PC-9 (cell line): ENCODE data around the gene CDK5RAP1. TPM values are rescaled to one million over a fixed set of nuclear protein-coding genes. Genes with fewer than 3 reads are reported as not detected.
"Not testable (repeated sequence)": the region's sequence is repeated elsewhere in the genome, so short reads cannot be mapped to it uniquely, and the experiment has no call there.

Experiments used
- BruUV-seq: library from RNA; stranded (reverse); fragments of 400-500 nt; replicated peaks from 2 replicates; lab custom pipeline; 2021; lab: Mats Ljungman, UMichigan
- CTCF ChIA-PET: fragments of 300-600 bp; sonication (Branson Sonifier 250); formaldehyde crosslinking; loops from one replicate; lab custom pipeline; 2022; ENCODE audit warnings: antibody characterized with exemption; lab: Charles Lee
- POLR2A ChIA-PET: fragments of 300-600 bp; sonication (Branson Sonifier 250); formaldehyde crosslinking; loops from one replicate; lab custom pipeline; 2022; ENCODE audit warnings: antibody characterized with exemption; ENCODE audit not compliant: unreplicated experiment; lab: Charles Lee
- DNase-seq, 2 experiments: peaks; one replicate each; pipeline versions ENCODE4 v3.0.0 to v3.0.0-alpha.2; 2015 to 2022; ENCODE audit warnings: mixed read lengths in 1 of 2
- H2AFZ ChIP-seq: fragments of 200-600 bp; sonication (generic); 2 replicates; pipeline ENCODE4 v1.8.1; 2017; ENCODE audit warnings: antibody characterized with exemption
- H3F3A ChIP-seq: fragments of 200-600 bp; sonication (generic); 2 replicates; pipeline ENCODE4 v1.8.1; 2017; ENCODE audit warnings: antibody characterized with exemption, mild to moderate bottlenecking, low read depth; ENCODE audit not compliant: insufficient read depth
- H3K27ac ChIP-seq: fragments of 200-600 bp; sonication (generic); 2 replicates; pipeline ENCODE4 v1.6.1; 2016; ENCODE audit warnings: mixed run types
- H3K27me3 ChIP-seq: fragments of 200-600 bp; sonication (generic); 2 replicates; pipeline ENCODE4 v1.6.1; 2016; ENCODE audit warnings: low read depth, mixed run types; ENCODE audit not compliant: insufficient read depth
- H3K36me3 ChIP-seq: fragments of 200-600 bp; sonication (generic); 2 replicates; pipeline ENCODE4 v1.6.1; 2016; ENCODE audit warnings: low read depth, mixed run types
- H3K4me1 ChIP-seq: fragments of 200-600 bp; sonication (generic); replicated peaks from 2 replicates; pipeline ENCODE4 v1.6.1; 2016; ENCODE audit warnings: mixed run types; ENCODE audit not compliant: insufficient read depth
- H3K4me2 ChIP-seq: fragments of 200-600 bp; sonication (generic); 2 replicates; pipeline ENCODE4 v1.6.1; 2017; ENCODE audit warnings: mixed run types
- H3K4me3 ChIP-seq: fragments of 200-600 bp; sonication (generic); 2 replicates; pipeline ENCODE4 v1.6.1; 2016; ENCODE audit warnings: mixed run types
- H3K79me2 ChIP-seq: fragments of 200-600 bp; sonication (generic); 2 replicates; pipeline ENCODE4 v1.6.1; 2017; ENCODE audit warnings: low read depth, mixed run types
- H3K9me2 ChIP-seq: fragments of 200-600 bp; sonication (generic); 2 replicates; pipeline ENCODE4 v1.8.1; 2017; ENCODE audit warnings: mild to moderate bottlenecking; ENCODE audit not compliant: insufficient read depth
- H3K9me3 ChIP-seq: fragments of 200-600 bp; sonication (generic); 2 replicates; pipeline ENCODE4 v1.8.1; 2016; ENCODE audit warnings: low read depth; ENCODE audit not compliant: insufficient read depth
- H4K20me1 ChIP-seq: fragments of 200-600 bp; sonication (generic); 2 replicates; pipeline ENCODE4 v1.8.1; 2017; ENCODE audit not compliant: insufficient read depth
- CTCF ChIP-seq: fragments of 200-600 bp; sonication (generic); conservative IDR thresholded peaks from 2 replicates; pipeline ENCODE4 v1.6.1; 2017; ENCODE audit warnings: mixed run types, antibody characterized with exemption, mild to moderate bottlenecking, moderate library complexity
- EZH2 ChIP-seq: fragments of 200-600 bp; sonication (generic); IDR thresholded peaks from 2 replicates; pipeline ENCODE4 v1.8.0; 2017; ENCODE audit warnings: antibody characterized with exemption, low read depth
- intact Hi-C: fragments of 100-400 bp; cut with micrococcal nuclease; formaldehyde crosslinking; loops from one replicate; pipeline ENCODE4 v1.10.0; 2022; ENCODE audit not compliant: unreplicated experiment
- total RNA-seq: library from RNA; stranded (reverse); gene quantifications from 2 replicates; pipeline ENCODE4 v1.2.3, GENCODE V29; 2021

Gene CDK5RAP1
- total RNA-seq, 1 experiment from 2014 or later = 45.3 TPM

GRCh38 chr20:33431797-33432381 lies 30.6 kb upstream of the CDK5RAP1 start:
- Histone ChIP-seq H3K4me2 (no peak overlapping the region), H3K27ac (no peak overlapping the region), H3F3A (no peaks in the 10 kb centered on the region; the same call in 1 of the 2 replicates)

GRCh38 chr20:33423875-33424274 lies 22.6 kb upstream of the CDK5RAP1 start:
- BruUV-seq, intact Hi-C loops, H4K20me1 ChIP-seq, H3K9me2 ChIP-seq, H3K79me2 ChIP-seq, H3K9me3 ChIP-seq, H3K27me3 ChIP-seq, H3K4me3 ChIP-seq, H3K36me3 ChIP-seq, DNase-seq, POLR2A ChIA-PET, H3F3A ChIP-seq: not testable (repeated sequence)
- H3K27ac ChIP-seq = peak overlapping the region; percentile 58; the same call in 1 of the 2 replicates
- peak overlapping the region; percentile 64 for H3K4me2 ChIP-seq
- peaks cover 21% of the 10 kb centered on the region for H3K4me1 ChIP-seq
- CTCF ChIA-PET = interaction anchor here (0.5 to 0.7 kb wide), 3 partner anchors 13 to 1765 kb away, joined by 4 to 6 read pairs (median 5); no protein-coding TSS in a partner anchor
- H2AFZ ChIP-seq = peak overlapping the region; percentile 22; the same call in 1 of the 2 replicates

More at GRCh38 chr20:33431797-33432381, 30.6 kb upstream of the CDK5RAP1 start:
- Histone ChIP-seq H3K9me2 (no peaks in the 10 kb centered on the region), H3K9me3 (no peaks in the 10 kb centered on the region), H3K27me3 (no peaks in the 10 kb centered on the region), H4K20me1 (no peaks in the 10 kb centered on the region), H3K4me1 (no peaks in the 10 kb centered on the region), H3K79me2 (no peaks in the 10 kb centered on the region), H3K4me3 (no peak overlapping the region), H2AFZ (no peak overlapping the region), H3K36me3 (no peaks in the 10 kb centered on the region)
- ChIA-PET CTCF (no interaction called here), POLR2A (interaction anchor here (0.6 kb wide), 2 partner anchors 12 to 55 kb away, joined by 5 to 9 read pairs; partner anchors contain the start of gene SNTA1)
- intact Hi-C loops = no loop called here
- TF ChIP-seq CTCF (no peak), EZH2 (no peak)
- BruUV-seq = no TSS peak
- no peak for DNase-seq

- Histone ChIP-seq H2AFZ (peak overlapping the region; percentile 22; the same call in 1 of the 2 replicates), H3K9me2 (no peaks in the 10 kb centered on the region), H3K4me3 (no peak overlapping the region), H3K4me2 (peak overlapping the region; percentile 64), H3K27me3 (no peaks in the 10 kb centered on the region), H3K9me3 (no peaks in the 10 kb centered on the region), H3K36me3 (no peaks in the 10 kb centered on the region), H3F3A (peaks cover 8% of the 10 kb centered on the region; the same call in 1 of the 2 replicates), H3K79me2 (no peaks in the 10 kb centered on the region), H3K4me1 (peaks cover 21% of the 10 kb centered on the region), H4K20me1 (no peaks in the 10 kb centered on the region), H3K27ac (peak overlapping the region; percentile 58)
- intact Hi-C loops = no loop called here
- POLR2A ChIA-PET = interaction anchor here (0.5 kb wide), 1 partner anchor 12 kb away, joined by 5 read pairs; no protein-coding TSS in a partner anchor
- CTCF ChIA-PET = interaction anchor here (0.5 to 0.7 kb wide), 2 partner anchors 13 to 1764 kb away, joined by 5 to 6 read pairs; no protein-coding TSS in a partner anchor
- no peak for TF ChIP-seq CTCF
- TF ChIP-seq EZH2 = no peak
- DNase-seq = peak; percentile 75 to 77
- no TSS peak for BruUV-seq
These were observed 22.0 kb upstream of the CDK5RAP1 start for GRCh38 chr20:33423141-33423834.
